NCI-H460 (cell line): ENCODE data around the gene CEND1. TPM values are rescaled to one million over a fixed set of nuclear protein-coding genes. Genes with fewer than 3 reads are reported as not detected.

Source experiments
- DNase-seq: peaks from one replicate; pipeline ENCODE4 v3.0.0-alpha.2; 2016; ENCODE audit warnings: low read depth; ENCODE audit errors: extremely low read depth
- total RNA-seq: library from RNA; depleted of rRNA; stranded (reverse); fragments of >200 nt; shearing (Covaris generic); gene quantifications from 2 replicates; pipeline ENCODE4 v1.2.3, GENCODE V29; 2014

The CEND1 gene
- total RNA-seq, 1 experiment from 2014 or later = not detected

GRCh38 chr11:813072-813455, 23.2 kb upstream of the CEND1 start:
- DNase-seq = no peak

- no peak for DNase-seq
These were observed 22.5 kb upstream of the CEND1 start for GRCh38 chr11:812390-812789.

GRCh38 chr11:811446-812245, 21.8 kb upstream of the CEND1 start:
- no peak for DNase-seq

GRCh38 chr11:810040-810567, 20.2 kb upstream of the CEND1 start:
- DNase-seq = no peak

- peak; percentile 93 for DNase-seq
These were observed 19.6 kb upstream of the CEND1 start, which contains the start of gene RPLP2 for GRCh38 chr11:809287-810039. RPLP2 (plus strand) TSS chr11:809967; CDS start chr11:810235, 268 bp downstream.

GRCh38 chr11:808427-809286, 18.8 kb upstream of the CEND1 start:
- DNase-seq = peak; percentile 50

GRCh38 chr11:804599-804964, 14.7 kb upstream of the CEND1 start:
- DNase-seq = no peak

- no peak for DNase-seq
These were observed 14.1 kb upstream of the CEND1 start for GRCh38 chr11:803770-804598.

- no peak for DNase-seq
These were observed 13.5 kb upstream of the CEND1 start for GRCh38 chr11:803467-803742.

- DNase-seq = no peak
These were observed 13.0 kb upstream of the CEND1 start for GRCh38 chr11:802693-803466.

- DNase-seq = no peak
These were observed 12.2 kb upstream of the CEND1 start for GRCh38 chr11:802018-802617.

- no peak for DNase-seq
These were observed 11.3 kb upstream of the CEND1 start for GRCh38 chr11:801097-801780.

- DNase-seq = no peak
These were observed 10.6 kb upstream of the CEND1 start for GRCh38 chr11:800473-800872.

- DNase-seq = no peak
These were observed 9.9 kb upstream of the CEND1 start for GRCh38 chr11:799641-800316.

GRCh38 chr11:798093-798713, 8.3 kb upstream of the CEND1 start, which contains the start of gene SLC25A22:
SLC25A22 (minus strand) TSS chr11:798281; CDS start chr11:795006, 3,275 bp downstream.
- DNase-seq = peak; percentile 63

GRCh38 chr11:797296-798092, 7.6 kb upstream of the CEND1 start:
- no peak for DNase-seq
